Stimulated activated CD8-positive, alpha-beta memory T cell treated with anti-CD3 and anti-CD28 coated beads, Interleukin-15, amount 100 ng/mL, for 1 hour (primary cell): Measurements from ENCODE around the gene SLC25A25.
"Not testable (repeated sequence)": the region's sequence is repeated elsewhere in the genome, so short reads cannot be mapped to it uniquely, and the experiment has no call there.

ENCODE experiments used
- DNase-seq: peaks from one replicate; pipeline ENCODE4 v3.0.0-alpha.2; 2020; ENCODE audit warnings: low read depth

Gene SLC25A25

DNA sequence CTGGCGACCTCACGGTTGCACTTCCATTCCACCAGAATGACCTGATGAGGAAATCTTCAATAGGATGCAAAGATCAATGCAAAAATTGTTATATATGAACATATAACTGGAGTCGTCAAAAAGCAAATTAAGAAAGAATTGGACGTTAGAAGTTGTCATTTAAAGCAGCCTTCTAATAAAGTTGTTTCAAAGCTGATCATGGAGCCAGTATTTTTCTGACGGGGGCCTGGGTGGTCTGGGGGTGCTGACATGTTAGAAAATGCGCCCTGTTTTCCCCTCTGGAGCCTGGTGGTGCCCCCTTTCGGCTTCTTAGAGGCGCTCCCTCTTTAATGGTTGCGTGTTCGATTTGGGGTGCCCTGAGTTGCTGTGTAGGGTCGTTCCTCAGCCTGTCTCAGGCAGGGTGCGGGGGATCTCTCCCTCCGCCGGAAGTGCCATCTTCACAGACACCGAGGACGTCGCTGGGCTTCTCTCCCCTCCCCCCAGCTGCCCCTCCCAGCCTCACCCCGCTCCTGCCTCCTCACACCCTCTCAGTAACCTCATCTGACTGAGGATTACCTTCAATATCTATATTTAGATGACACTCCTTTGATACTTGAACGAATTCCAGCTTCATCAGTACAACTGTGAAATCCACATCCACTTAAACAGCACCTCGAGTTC is 41.1 kb downstream of the SLC25A25 start:
- no peak for DNase-seq

DNA sequence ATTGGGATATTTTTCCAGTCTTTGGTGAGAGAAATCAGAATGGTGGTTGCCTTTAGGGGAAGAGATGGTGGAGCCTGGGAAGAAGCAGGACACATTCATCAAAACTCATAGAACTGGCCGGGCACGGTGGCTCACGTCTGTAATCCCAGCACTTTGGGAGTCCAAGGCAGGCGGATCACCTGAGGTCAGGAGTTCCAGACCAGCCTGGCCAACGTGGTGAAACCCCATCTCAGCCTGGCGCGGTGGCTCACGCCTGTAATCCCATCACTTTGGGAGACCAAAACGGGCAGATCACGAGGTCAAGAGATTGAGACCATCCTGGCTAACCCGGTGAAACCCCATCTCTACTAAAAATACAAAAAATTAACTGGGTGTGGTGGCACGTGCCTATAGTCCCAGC is 43.7 kb downstream of the SLC25A25 start:
- not testable (repeated sequence) for DNase-seq

DNA sequence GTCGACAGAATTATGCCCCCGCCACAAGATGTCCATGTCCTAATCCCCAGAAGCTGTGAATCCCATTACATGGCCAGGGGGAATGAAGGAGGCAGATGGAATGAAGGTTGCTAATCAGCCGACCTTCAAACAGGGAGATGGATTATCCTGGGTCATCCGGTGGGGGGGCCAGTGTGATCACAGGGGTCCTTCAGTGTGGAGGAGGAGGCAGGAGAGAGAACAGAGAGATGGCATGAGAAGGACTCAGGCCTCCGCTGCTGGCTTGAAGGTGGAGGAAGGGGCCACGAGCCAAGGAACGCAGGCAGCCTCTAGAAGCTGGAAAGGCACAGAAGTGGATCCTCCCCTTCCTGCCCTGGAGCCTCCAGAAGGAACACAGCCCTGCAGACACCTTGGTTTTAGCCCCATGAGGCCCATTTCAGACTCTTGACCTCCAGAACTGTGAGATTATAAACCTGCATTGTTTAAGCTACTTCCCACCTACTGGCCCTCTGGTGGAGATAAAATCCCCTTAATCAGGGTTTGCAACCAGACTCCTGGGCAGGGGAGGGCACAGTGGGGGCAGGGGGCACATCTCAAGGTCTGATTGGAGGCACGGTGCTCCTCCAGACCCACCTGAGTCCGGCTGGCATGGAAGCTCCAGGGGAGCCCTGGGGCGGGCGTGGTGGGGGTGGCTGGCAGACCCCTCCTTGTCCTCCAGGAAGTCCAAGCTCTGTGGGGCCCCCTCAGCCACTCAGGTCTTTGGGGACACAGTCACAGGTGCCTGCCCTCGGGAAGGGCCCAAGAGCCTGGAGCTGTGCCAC is 45.7 kb downstream of the SLC25A25 start:
- no peak for DNase-seq

DNA sequence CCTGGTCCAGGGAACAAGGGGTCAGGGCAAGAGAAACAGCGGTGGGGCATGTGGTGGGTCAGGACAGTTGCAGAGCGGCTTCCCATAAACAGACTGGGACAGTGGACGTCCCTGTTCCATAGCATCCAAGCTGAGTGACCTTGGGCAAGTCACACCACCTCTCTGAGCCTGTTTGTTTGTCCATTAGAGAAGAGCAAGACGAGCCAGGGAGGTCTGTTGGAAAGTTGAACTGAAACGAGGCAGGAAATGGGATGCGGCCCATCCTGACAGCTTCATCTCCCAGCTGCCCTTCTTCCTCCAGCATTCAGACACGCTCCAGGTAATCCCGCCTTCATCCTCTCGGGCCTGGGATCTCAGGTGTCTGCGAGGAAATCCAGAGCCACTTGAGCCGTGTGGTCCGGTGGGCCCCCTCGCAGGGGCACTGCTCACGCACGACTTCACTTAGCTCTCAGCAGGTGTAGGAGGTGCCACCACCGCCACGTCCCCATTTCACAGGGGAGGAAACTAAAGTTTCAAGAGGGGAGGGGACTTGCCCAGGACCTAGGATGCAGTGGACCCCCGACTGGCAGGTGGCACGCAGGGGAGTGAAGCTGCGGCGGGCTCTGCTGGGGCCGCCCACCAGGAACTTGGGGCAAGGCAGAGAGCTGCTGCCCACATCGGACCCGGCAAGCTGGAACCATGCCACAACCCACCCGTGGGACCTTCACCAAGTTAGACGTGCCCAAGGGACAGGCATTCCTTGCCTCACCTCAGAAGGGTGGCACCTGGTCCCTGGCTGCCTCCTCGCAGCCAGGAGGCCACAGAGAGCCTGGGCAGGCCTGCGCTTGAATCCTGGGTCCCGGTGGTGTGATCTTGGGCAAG is 46.5 kb downstream of the SLC25A25 start:
- no peak for DNase-seq

DNA sequence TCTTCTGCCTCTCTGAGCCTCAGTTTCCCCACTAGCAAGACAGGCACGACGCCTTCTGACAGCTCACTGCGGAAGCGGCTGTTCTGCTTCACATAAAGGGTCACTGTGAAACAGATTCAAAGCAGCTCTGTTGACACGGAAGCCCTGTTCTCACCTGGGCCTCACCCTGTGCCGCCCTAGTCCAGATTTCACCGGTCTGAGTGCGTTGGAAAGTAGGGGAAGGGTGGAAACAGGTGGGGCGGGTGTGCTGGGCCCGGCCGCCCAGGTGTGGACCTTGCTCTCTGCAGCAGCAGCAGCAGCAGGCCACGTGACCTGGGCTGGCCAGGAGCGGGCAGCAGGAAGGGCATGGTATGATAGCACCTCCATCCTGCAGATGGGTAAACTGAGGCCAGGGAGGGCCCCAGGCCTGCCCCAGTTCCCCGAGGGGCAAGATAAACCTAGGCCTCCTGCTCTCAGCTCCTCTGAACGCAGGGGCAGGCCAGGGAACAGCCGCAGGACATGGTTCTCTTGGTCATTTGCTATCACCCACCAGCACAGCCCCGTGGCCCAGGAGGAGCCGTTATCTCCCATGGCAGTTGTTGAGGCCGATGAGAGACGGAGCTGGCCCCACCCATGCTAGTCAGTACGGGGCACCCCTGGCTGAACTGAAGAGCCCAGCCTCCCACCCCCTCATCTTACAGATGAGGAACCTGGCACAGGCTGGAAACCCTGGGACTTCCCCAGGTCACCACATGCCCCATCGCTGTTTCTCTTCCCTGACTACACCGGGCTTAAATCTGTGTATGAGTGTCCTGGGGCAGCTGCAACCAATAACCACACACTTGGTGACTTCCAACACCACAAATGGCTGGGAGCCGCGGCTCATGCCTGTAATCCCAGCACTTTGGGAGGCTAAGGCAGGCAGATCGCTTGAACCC is 47.4 kb downstream of the SLC25A25 start:
- DNase-seq = no peak

DNA sequence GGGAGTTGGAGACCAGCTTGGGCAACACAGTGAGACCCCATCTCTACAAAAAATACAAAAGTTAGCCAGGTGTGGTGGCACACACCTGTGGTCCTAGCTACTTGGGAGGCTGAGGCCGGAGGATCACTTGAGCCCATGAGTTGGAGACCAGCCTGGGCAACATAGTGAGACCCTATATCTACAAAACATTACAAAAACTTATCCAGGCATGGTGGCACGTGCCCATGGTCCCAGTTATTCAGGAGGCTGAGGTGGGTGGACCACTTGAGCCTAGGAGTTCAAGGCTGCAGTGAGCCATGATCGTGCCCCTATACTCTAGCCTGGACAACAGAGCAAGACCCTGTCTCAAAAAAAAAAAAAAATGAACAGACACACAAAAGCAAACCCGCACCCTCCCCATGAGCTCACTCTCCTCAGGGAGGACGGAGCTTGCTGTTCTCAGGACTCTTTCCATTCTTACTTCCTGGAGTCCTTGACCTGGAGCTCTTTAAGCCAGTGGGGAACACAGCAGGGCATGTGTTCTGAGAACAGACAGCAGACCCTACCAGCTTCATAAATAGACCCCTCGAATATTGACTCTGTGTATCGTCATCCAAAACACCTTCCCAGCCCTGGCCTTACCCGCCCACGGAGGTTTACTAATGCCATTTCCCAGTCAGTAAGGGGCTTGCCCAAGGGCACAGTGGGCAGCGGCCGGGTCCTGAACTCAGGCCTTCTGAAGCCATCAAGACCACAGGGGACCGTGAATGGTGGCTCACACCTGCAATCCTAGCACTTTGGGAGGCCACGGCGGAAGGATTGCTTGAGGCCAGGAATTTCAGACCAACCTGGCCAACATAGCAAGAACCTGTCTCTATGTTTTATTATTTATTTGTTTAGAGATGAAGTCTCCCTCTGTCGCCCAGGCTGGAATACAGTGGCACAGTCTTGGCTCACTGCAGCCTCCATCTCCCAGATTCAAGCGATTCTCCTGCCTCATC is 48.4 kb downstream of the SLC25A25 start:
- DNase-seq = no peak

DNA sequence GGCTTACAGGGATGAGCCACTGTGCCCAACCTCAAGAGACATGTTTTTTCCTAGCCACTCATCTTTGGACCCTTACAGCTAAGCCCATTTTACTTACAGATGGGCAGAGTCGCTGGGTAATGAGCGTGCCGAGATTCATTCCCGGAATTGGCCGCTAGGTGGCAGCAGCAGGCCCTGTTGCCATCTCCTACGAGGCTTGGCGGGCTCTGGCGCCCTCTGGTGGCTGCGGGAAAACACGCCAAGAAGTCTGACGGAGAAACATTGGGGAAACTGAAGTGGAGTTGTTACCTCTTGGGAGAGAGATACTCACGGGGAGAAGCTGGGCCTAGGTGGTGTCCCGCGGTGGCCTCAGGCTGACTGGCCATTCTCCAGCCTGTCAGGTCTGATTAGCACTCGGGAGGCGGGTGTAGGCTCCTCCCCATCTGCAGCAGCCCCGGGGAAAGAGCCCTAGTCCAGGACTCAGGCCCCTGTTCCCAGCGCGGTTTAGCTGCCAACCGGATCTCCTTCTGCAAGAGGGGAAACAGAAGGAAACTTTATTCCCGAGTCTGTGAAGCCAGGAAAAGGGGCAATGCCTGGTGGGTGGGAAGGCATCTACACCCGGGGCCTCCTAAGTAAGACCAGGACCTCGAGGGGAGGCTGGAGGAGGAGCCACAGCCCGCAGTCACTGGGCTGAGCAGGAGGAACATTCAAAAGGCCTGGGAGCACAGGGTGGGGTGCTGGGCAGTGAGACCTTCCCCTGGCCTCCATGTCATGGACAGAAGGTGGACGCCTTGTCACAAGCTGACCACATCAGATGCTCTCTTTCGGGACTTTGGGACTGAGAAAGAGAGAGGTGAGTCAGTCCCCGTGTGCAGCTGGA is 49.8 kb downstream of the SLC25A25 start:
- peak; percentile 99 for DNase-seq

DNA sequence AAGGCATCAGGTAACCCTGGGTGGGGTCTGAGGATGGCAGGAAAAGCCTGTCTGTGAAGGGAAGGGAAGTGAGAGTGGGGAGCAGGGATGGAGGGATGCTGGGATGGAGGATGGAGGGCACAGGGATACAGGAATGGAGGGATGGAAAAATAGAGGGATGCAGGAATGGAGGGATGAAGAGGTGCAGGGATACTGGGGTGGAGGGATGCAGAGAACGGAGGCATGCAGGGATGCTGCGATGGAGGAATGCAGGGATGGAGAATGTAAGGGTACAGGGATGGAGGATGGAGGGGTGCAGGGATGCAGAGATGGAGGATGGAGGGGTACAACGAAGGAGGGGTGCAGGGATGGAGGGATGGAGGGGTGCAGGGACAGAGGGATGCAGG is 50.4 kb downstream of the SLC25A25 start:
- no peak for DNase-seq

DNA sequence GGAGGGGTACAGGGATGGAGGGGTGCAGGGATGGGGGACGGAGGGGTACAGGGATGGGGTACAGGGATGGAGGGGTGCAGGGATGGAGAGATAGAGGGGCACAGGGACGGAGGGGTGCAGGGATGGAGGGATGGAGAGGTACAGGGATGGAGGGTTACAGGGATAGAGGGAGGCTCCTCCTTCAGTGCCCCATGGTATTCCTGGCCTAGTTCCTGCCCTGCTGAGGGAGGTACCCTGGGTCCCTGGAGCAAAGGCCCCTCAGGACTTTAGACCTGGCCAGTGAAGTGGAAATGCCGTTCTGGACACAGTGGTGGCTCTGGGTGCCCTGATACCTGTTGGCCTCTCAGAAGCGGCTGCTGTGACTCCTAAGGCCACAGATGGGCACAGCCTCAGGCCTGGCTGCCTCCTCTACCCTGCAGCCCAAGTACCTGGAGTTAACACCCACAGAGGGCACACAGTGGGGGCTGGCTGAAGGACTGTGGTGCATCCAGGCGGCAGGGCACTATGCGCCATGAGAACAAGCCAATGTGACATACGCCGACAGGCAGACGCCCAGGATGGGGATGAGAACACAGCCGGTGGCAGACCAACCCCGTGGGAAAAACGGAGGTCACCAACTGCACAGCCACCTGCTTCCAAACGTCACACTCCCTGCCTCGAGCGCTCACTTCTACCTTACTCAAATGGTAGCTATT is 51.1 kb downstream of the SLC25A25 start:
- no peak for DNase-seq

DNA sequence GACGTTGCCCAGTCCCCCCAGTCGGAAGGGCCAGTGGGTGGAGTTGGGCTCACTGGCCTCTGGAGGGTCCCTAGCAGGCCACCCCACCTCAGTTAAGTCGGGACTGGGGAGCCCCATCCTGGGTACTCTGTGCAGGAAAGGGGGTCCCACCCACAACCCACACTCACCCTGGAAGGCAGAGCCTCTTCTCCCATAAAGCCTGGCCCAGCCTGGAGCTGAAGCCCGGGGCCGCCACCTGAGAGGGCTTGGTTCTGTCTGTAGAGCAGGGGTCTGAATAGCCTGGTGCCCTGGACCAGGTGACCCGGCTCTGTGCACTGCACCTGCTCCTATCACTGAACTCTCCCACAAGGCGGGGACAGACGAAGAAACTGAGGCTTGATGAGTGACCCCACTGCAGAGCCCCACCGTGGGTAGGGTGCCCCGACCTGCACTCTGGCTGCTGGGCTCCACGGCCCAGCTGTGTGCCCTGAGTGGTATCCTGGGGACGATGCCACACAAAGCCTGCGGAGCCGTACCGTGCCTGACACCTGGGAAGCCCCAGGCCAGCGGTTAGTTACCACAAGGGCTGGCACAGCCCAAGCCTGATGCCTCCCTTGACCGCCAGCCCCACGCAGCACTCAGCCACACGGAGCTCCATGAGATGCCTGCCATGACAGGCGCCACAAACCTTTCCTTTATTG is 52.2 kb downstream of the SLC25A25 start:
- DNase-seq = no peak

DNA sequence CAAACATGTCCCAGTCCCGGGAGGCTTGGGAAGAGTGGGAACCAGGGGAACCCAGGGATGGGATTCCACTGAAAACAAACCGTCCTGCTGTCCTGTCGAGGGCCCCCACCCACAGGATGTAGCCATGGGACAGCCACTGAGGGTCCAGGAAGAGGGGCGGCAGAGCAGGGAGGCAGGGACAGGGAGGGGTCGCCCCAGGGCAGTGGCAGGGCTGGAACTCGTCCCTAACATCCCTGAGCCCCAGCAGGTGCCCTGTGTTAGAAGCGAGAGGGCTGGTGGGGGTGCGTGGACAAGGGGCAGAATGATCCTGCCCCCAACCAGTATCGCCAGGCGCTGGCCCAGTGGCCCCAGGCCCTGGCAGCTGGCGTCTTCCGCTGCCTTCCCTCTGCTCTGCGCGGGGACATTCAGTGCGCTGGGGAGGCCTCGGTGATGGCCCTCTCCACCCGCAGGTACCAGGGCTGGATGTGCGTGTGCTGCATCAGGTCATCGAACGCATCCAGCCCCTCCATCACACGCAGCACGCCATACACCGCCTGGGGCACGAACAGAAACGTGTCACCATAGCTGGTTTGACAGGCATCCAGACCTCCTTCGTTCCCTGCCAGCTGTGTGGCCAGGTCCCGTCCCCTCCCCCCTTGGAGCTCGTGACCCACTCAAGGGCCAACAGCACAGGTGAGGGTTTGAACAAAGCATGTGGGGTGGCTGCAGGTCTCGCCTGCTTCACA is 52.9 kb downstream of the SLC25A25 start:
- no peak for DNase-seq

DNA sequence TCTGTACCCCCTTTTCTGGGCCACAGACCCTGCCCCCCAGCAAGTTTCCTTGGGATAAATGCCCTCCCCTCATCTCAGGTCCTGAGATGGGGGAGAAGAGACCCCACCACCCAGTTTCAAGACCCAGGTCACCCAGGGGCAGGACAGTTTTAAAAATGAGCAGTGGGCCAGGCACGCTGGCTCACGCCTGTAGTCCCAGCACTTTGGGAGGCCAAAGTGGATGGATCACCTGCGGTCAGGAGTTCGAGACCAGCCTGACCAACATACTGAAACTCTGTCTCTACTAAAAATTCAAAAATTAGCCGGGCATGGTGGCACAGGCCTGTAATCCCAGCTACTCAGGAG is 53.4 kb downstream of the SLC25A25 start:
- no peak for DNase-seq

DNA sequence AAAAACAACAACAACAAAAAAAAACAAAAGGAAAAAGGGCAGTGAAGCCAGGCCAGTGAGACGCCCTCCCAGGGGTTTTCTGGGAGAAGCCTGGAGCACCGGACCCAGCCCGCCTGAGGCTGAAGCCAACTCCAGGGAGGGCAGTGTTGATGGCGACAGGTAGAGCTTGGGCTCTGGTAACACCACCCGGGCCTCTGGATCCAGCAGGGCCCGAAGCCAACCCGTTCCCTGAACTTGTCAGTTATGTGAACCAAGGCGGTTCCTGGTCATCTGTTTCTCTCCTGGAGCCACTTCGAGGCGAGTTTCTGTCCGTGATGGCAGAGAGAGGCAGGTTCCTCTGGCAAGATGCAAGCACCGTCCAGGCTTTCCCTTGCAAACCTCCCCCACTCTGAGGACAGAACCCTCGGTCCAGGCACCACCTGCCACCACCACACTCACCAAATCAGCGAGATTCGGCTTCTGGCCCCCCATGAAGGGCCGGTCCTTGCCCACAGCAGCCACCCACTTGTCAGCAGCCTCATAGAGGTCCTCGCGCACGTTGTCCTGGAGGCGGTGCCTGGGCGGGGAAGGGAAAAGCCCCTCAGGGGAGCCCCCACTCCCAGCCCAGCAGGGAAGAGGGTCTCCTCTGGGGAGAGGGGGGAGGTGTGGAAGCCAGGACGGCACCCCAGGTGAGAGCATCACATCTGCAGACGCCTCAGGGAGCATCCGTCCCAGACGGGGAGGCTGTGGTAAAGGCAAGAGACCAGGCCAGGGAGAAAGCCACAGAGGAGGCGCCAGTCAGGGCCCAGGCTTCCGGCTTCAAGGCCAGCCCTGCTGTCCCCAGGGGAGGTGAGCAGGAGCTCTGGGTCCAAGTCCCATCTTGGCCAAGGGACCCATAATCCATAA is 54.1 kb downstream of the SLC25A25 start:
- no peak for DNase-seq

DNA sequence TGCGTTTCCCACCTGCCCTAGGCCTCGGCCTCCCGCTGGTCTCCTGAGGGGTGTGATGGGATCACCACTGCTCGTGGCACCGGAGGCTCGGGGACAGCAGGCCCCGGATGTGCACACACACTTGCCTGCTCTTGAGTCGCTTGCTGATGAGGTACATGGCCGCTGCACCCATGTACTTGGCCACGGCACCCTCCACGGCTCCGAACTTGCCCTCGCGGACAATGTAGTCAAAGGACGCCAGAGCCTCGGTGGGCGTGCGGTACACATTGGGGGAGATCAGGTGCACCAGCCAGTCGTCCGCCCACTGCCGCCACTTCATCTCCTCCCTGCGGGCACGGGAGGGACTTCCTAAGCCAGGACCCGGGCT is 54.8 kb downstream of the SLC25A25 start:
- DNase-seq = no peak

DNA sequence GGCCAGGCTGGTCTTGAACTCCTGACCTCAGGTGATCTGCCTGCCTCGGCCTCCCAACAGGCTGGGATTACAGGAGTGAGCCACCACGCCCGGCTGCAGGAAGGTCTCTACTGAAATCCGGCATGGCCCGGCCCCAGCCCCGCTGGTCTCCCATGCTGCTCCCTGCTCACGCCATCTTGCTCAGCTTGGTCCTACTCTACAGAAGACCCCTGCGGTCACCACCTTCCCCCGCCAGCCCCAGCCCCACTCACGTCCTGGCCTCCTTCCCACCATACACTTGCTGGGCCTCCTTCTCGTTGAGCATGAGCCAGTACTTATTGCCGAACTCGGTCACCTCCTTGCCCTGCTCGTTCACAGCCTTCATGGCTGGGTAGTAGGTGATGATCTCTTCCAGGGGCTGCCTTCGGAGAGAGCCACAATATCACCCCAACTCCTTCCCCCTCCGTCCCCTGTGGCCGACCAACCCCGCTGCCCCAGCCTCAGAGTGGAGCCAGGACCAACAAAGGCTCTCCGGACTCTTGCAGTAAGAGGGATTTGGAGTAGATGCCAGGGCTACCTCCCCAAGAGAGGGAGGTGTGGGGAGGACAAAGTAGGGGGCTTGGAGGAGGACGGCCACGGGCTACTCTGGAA is 55.5 kb downstream of the SLC25A25 start:
- DNase-seq = no peak

DNA sequence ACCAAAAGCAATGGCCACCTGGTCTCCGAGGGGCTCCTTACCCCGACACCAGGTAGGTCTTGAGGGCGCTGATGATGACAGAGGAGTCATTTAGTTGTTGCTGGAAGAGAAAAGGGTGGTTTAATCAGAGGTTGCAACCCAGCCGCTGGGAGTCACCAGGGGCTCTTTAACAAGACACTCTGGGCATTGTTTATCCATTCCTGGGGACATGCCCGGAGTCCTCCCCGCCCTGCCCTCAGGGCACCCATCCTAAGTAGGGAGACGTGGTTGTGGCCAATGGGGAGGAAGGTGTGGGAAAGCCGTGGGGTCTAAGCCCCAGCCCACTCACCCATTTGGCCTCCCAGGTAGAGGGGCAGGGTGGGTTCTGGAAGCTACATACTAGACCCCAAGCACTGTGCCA is 56.4 kb downstream of the SLC25A25 start:
- no peak for DNase-seq
